HG03354 (cell line): ENCODE results near the gene MAN2A2.
"Not testable (repeated sequence)": the region's sequence is repeated elsewhere in the genome, so short reads cannot be mapped to it uniquely, and the experiment has no call there.

Experiments
- ATAC-seq: cut with Tn5 transposase; IDR thresholded peaks from one replicate; pipeline ENCODE4 v1.9.1; 2021; ENCODE audit warnings: mild to moderate bottlenecking; ENCODE audit not compliant: unreplicated experiment, poor library complexity, severe bottlenecking

MAN2A2 gene

GRCh38 chr15:90914305-90915080 lies 11.4 kb downstream of the MAN2A2 start:
- ATAC-seq, result no peak

- no peak for ATAC-seq
These were observed 12.2 kb downstream of the MAN2A2 start for GRCh38 chr15:90915216-90915807.

- ATAC-seq, result no peak
These were observed 12.8 kb downstream of the MAN2A2 start for GRCh38 chr15:90915808-90916440.

- no peak for ATAC-seq
These were observed 13.4 kb downstream of the MAN2A2 start for GRCh38 chr15:90916461-90916860.

GRCh38 chr15:90917569-90917968 lies 14.5 kb downstream of the MAN2A2 start:
- no peak for ATAC-seq

GRCh38 chr15:90918034-90918788 lies 15.1 kb downstream of the MAN2A2 start:
- no peak for ATAC-seq

GRCh38 chr15:90918835-90919234 lies 15.7 kb downstream of the MAN2A2 start:
- no peak for ATAC-seq

GRCh38 chr15:90921887-90922286 lies 18.8 kb downstream of the MAN2A2 start:
- no peak for ATAC-seq

- peak; percentile 83 for ATAC-seq
These were observed 19.7 kb downstream of the MAN2A2 start for GRCh38 chr15:90922712-90923322.

GRCh38 chr15:90924375-90924774 lies 21.3 kb downstream of the MAN2A2 start:
- ATAC-seq, result peak; percentile 63

- ATAC-seq, result not testable (repeated sequence)
These were observed 23.7 kb downstream of the MAN2A2 start for GRCh38 chr15:90926766-90927165.

- not testable (repeated sequence) for ATAC-seq
These were observed 25.0 kb downstream of the MAN2A2 start for GRCh38 chr15:90928106-90928505.

- no peak for ATAC-seq
These were observed 26.3 kb downstream of the MAN2A2 start for GRCh38 chr15:90929246-90930019.

- ATAC-seq, result no peak
These were observed 27.9 kb downstream of the MAN2A2 start for GRCh38 chr15:90930861-90931574.

- ATAC-seq, result no peak
These were observed 28.4 kb downstream of the MAN2A2 start for GRCh38 chr15:90931575-90931827.

GRCh38 chr15:90931828-90932659 lies 28.9 kb downstream of the MAN2A2 start, which contains the start of gene HDDC3:
TSS of gene HDDC3 (minus strand) at chr15:90932549. CDS start at chr15:90932540, 9 bp downstream.
- peak; percentile 51 for ATAC-seq

- ATAC-seq, result no peak
These were observed 29.5 kb downstream of the MAN2A2 start for GRCh38 chr15:90932660-90932991.

- ATAC-seq, result no peak
These were observed 30.2 kb downstream of the MAN2A2 start for GRCh38 chr15:90933301-90933700.
